ENCODE results near the gene NPR2.

DNA sequence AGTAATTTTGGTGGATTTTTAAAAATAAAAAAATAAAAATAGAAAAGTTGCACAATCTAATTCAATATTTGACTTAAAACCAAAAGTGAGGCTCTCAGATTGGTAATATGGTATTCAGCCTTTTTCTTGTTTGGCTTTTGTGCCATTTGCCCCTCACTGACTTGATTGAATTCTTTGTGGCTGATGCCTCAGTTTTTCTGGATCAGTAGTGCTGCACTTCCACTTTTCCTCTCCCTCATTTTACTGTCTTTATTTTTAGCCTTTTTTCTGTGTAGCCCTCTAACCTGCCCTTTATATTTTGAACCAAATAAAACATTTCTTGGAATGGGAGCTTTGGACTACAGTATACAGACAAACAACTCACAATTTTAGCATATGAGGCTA lies 33.5 kb upstream of the NPR2 start:
- TF ChIP-seq CTCF (IDR thresholded peaks at IDR 0.05; ENCODE audit: low read depth, low read length): no peak
- TF ChIP-seq EZH2phosphoT487 (IDR thresholded peaks at IDR 0.05; ENCODE audit: low read depth): no peak

Measured in OCI-LY3 (cell line).